ENCODE measurements around the gene SRRM3. TPM values are rescaled to one million over a fixed set of nuclear protein-coding genes. Genes with fewer than 3 reads are reported as not detected.
"Not testable (repeated sequence)": the region's sequence is repeated elsewhere in the genome, so short reads cannot be mapped to it uniquely, and the experiment has no call there.

Gene SRRM3
- total and polyA plus RNA-seq, 11 donors, result 1.6 to 28.5 (median 6.5) TPM

DNA sequence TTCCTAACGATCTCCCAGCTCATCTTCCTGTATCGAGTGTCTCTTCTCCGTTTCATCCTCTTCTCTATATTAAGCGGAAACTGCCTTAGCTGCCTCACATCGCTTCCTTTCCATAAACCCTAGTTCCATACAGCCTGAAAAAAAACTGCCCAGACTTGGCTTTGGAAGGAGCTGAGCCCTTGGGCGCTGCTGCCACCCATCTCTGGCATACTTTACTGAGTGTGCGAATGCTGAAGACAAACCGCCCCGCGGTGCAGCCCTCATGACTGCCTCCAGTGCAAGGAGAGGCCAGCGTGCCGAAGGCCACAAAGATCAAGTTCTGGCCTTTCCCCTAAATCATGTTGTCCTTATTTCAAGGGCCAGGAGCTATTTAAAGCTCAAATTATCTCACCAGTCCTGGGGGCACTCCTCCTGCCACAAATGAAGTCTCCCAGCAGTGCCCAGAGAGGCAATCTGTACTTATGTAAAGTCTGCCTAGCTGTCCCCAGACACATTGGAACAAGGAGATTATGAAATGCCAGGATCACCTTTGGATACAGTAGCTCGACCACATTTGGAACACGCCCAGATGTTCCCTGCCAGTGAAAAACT lies 131.9 kb downstream of the SRRM3 start:
- Histone ChIP-seq H3K4me1 (peaks cover 6 to 86% (median 74%) of the 10 kb centered on the region in 12 donors), H3K4me3 (peak overlapping the region in 1 of 12 donors; percentile 5), H3K27me3 (no peaks in the 10 kb centered on the region), H3K36me3 (peaks cover 3 to 35% (median 14%) of the 10 kb centered on the region in 9 donors), H3K9me3 (no peaks in the 10 kb centered on the region), H3K27ac (peak overlapping the region; percentile 43 to 90 (median 79))
- peak; percentile 85 to 92 (median 90) for ATAC-seq
- intact Hi-C loops (cut with DNase I), result loop anchor here in 1 of 10 donors (2.0 kb wide), 1 partner anchor 15 kb away; no protein-coding TSS in a partner anchor
- TF ChIP-seq, protein P1, sequence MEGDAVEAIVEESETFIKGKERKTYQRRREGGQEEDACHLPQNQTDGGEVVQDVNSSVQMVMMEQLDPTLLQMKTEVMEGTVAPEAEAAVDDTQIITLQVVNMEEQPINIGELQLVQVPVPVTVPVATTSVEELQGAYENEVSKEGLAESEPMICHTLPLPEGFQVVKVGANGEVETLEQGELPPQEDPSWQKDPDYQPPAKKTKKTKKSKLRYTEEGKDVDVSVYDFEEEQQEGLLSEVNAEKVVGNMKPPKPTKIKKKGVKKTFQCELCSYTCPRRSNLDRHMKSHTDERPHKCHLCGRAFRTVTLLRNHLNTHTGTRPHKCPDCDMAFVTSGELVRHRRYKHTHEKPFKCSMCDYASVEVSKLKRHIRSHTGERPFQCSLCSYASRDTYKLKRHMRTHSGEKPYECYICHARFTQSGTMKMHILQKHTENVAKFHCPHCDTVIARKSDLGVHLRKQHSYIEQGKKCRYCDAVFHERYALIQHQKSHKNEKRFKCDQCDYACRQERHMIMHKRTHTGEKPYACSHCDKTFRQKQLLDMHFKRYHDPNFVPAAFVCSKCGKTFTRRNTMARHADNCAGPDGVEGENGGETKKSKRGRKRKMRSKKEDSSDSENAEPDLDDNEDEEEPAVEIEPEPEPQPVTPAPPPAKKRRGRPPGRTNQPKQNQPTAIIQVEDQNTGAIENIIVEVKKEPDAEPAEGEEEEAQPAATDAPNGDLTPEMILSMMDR (IDR thresholded peaks at IDR 0.05), result no peak
- TF ChIP-seq POLR2A (IDR thresholded peaks at IDR 0.05), result no peak
- WGBS, 4 donors, result 43 to 48% (median 47%) methylated on average over 14 of the region's 14 CpGs
- DNase-seq, result peak; percentile 64 to 91 (median 82)

DNA sequence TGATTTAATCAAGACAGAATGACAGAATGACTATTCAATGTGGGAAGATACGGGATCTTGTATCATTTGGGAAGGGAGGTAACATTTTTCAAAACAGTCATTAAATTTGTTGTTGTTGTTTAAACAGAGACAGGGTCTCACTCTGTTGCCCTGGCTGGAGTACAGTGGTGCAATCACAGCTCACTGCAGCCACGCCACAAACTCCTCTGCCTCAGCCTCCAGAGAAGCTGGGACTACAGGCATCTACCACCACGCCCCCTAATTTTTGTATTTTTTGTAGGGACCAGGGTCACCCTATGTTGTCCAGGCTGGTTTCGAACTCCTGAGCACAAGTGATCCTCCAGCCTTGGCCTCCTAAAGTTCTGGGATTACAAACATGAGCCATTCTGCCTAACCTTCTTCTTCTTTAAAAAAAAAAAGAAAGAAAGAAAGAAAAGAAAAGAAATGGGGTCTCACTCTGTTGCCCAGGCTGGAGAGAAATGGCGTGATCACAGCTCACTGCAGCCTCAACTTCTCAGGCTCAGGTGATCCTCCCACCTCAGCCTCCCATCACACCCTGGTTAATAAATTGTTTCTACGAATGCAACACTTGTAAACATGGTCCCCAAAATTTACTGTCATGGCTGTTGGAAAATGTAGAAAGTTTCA lies 132.7 kb downstream of the SRRM3 start:
- no peak overlapping the region for H3K4me3 ChIP-seq
- peak overlapping the region; percentile 43 to 90 (median 79) for H3K27ac ChIP-seq
- H3K9me3 ChIP-seq, result no peaks in the 10 kb centered on the region
- ATAC-seq, result no peak
- H3K36me3 ChIP-seq, result peaks cover 0 to 35% (median 5%) of the 10 kb centered on the region in 9 donors
- no peaks in the 10 kb centered on the region for H3K27me3 ChIP-seq
- intact Hi-C loops (cut with DNase I), result no loop called here
- 82 to 85% (median 84%) methylated on average over 6 of the region's 6 CpGs for WGBS, 4 donors
- no peak for DNase-seq
- no peak for TF ChIP-seq POLR2A (IDR thresholded peaks at IDR 0.05)
- TF ChIP-seq, protein P1 (IDR thresholded peaks at IDR 0.05), result no peak
- H3K4me1 ChIP-seq, result peaks cover 6 to 93% (median 78%) of the 10 kb centered on the region in 12 donors

DNA sequence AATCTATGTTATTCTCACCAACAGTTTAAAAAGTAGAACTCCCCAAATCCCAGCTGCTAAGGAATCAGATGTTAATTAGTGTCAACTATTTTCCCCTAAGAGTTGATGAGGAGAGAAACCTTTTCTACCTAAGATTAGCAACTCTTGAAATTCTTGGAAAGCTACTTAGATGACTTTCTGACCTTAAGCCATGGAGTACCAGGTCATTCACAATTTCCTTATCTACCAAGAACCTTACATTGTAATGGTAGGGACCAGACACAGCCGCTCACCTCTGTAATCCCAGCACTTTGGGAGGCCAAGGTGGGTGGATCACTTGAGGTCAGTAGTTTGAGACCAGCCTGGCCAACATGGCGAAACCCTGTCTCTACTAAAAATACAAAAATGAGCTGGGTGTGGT lies 133.7 kb downstream of the SRRM3 start:
- H3K9me3 ChIP-seq; DNase-seq; ATAC-seq; H3K27me3 ChIP-seq; H3K4me3 ChIP-seq; intact Hi-C loops (cut with DNase I): not testable (repeated sequence)
- WGBS, 4 donors, result 52 to 80% (median 71%) methylated on average over 2 of the region's 2 CpGs
- H3K27ac ChIP-seq, result peak overlapping the region in 8 of 12 donors; percentile 7 to 90 (median 53)
- peaks cover 0 to 35% (median 0%) of the 10 kb centered on the region in 9 donors for H3K36me3 ChIP-seq
- H3K4me1 ChIP-seq, result peaks cover 6 to 97% (median 82%) of the 10 kb centered on the region in 12 donors

DNA sequence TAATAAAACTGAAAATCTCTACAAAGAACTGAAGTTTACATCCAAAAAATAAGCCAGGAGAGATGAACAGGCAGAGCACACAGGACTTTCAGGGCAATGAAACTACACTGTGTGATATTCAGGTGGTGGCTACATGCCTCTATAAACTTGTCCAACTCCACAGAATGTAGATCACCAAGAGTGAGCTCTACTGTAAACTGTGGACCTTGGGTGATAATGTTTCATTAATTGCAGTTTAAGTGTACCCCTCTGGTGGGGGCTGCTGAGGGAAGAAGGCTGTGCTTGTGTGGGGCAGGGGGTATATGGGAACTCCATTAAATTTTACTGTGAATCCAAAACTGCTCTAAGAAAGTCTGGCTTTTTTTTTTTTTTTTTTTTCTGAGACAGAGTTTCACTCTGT lies 134.4 kb downstream of the SRRM3 start:
- intact Hi-C loops (cut with DNase I), result no loop called here
- ATAC-seq (no peak), DNase-seq (no peak)
- Histone ChIP-seq H3K36me3 (peaks cover 0 to 30% (median 0%) of the 10 kb centered on the region in 9 donors), H3K27ac (peak overlapping the region in 6 of 12 donors; percentile 13 to 90 (median 29)), H3K4me3 (no peak overlapping the region), H3K9me3 (no peaks in the 10 kb centered on the region), H3K27me3 (no peaks in the 10 kb centered on the region), H3K4me1 (peaks cover 10 to 96% (median 82%) of the 10 kb centered on the region in 12 donors)
- TF ChIP-seq, protein P1 (IDR thresholded peaks at IDR 0.05), result no peak
- no peak for TF ChIP-seq POLR2A (IDR thresholded peaks at IDR 0.05)

Other genes starting within 250 kb of the SRRM3 start
- 100 to 1,000 TPM in 7 of 9 donors, 10 to 100 TPM in 2; 63.8 to 181 (median 125) TPM for gene TMEM120A, start 207.3 kb upstream of the SRRM3 start, total RNA-seq
- gene TMEM120A, start 207.3 kb upstream of the SRRM3 start, polyA plus RNA-seq, result 100 to 1,000 TPM; 138 to 152 TPM
- 10 to 100 TPM in 8 of 9 donors, 1 to 10 TPM in 1; 7.9 to 26.8 (median 16.1) TPM for gene STYXL1, start 153.9 kb upstream of the SRRM3 start, total RNA-seq
- 10 to 100 TPM; 43.1 to 44.3 TPM for gene STYXL1, start 153.9 kb upstream of the SRRM3 start, polyA plus RNA-seq
- gene MDH2, start 153.8 kb upstream of the SRRM3 start, total RNA-seq, result 100 to 1,000 TPM; 303 to 591 (median 409) TPM
- 100 to 1,000 TPM; 140 to 251 TPM for gene MDH2, start 153.8 kb upstream of the SRRM3 start, polyA plus RNA-seq
- 1,000 to 10,000 TPM in 8 of 9 donors, 100 to 1,000 TPM in 1; 822 to 5,278 (median 1,968) TPM for gene HSPB1, start 100.8 kb downstream of the SRRM3 start, total RNA-seq
- gene HSPB1, start 100.8 kb downstream of the SRRM3 start, polyA plus RNA-seq, result 1,000 to 10,000 TPM; 2,695 to 3,131 TPM
- 100 to 1,000 TPM; 141 to 282 (median 196) TPM for gene YWHAG, start 157.1 kb downstream of the SRRM3 start, total RNA-seq
- gene YWHAG, start 157.1 kb downstream of the SRRM3 start, polyA plus RNA-seq, result 100 to 1,000 TPM in 1 of 2 donors, 10 to 100 TPM in 1; 85.5 to 186 TPM
- gene SSC4D, start 207.8 kb downstream of the SRRM3 start, total RNA-seq, result 1 to 10 TPM in 1 of 9 donors, under 1 TPM in 8; 0.23 to 1.2 (median 0.67) TPM
- 1 to 10 TPM; 1.1 to 1.6 TPM for gene SSC4D, start 207.8 kb downstream of the SRRM3 start, polyA plus RNA-seq
- 1 to 10 TPM in 1 of 9 donors, under 1 TPM in 5, not detected in 3; 0.24 to 8.1 (median 0.64) TPM for gene ZP3, start 223.1 kb downstream of the SRRM3 start, total RNA-seq
- 1 to 10 TPM in 1 of 2 donors, under 1 TPM in 1; 0.53 to 1.3 TPM for gene ZP3, start 223.1 kb downstream of the SRRM3 start, polyA plus RNA-seq

Data from heart left ventricle (tissue), 16 donors.